HG02571 (cell line): ENCODE data around the gene KIF4B.
"Not testable (repeated sequence)": the region's sequence is repeated elsewhere in the genome, so short reads cannot be mapped to it uniquely, and the experiment has no call there.

ENCODE experiments used
- ATAC-seq: cut with Tn5 transposase; IDR thresholded peaks from one replicate; pipeline ENCODE4 v1.9.1; 2021; ENCODE audit warnings: mild to moderate bottlenecking, moderate library complexity; ENCODE audit not compliant: unreplicated experiment

Gene KIF4B

GRCh38 chr5:155013526-155013925, at the start of gene KIF4B:
KIF4B (plus strand) TSS chr5:155013755; CDS start chr5:155013860, 105 bp downstream.
- no peak for ATAC-seq

DNA sequence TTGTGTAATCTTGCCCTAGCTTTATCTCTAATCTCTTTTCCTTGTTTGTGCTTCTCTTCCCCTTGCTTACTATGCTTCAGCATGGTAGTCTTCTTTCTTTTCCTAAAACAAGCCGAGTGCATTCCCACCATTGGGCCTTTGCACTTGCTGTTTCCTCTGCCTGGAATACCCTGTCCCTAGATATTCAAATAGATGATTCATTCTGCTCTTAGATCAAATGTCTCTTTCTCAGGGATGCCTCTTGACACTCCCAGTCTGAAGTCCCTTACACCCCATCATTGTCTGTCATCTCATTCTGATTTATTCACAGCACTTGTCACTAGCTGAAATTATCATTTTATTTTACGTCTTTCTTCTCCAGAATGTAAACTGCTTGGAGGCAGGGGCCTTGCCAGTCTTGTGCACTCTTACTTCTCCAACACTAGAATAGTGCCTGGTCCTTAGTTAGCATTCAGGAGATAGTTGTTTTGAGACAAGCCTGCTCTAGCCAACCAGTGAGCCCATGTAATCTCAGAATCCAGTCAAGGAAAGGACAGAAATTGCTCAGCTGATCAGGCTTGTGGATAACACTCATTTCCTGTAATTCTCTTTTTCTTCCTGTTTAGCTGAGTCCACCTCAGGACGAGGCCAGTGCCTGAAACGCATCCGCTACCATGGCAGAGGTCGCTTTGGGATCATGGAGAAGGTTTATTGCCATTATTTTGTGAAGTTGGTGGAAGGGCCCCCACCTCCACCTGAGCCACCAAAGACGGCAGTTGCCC, 47.3 kb upstream of the KIF4B start:
- no peak for ATAC-seq

DNA sequence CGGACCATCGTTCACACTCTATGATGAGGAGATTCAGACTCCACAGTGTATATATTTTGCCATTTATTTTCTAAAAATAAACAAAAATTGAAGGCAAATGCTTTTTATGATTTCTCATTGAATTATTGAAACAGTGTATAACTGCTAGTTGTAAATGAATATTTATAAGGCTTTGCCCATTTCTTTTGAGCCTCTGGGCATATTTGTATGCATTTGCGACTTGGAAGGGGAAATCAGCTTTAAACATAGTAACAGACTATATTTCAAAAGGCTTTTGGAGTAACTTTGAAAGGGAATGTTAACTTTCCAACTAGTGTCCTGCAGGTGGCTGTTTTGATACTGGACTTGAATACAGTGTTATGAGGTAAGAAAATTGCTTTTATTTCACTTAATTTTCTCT, 46.7 kb upstream of the KIF4B start:
- ATAC-seq = no peak

GRCh38 chr5:154967421-154968024, 46.0 kb upstream of the KIF4B start:
- no peak for ATAC-seq

DNA sequence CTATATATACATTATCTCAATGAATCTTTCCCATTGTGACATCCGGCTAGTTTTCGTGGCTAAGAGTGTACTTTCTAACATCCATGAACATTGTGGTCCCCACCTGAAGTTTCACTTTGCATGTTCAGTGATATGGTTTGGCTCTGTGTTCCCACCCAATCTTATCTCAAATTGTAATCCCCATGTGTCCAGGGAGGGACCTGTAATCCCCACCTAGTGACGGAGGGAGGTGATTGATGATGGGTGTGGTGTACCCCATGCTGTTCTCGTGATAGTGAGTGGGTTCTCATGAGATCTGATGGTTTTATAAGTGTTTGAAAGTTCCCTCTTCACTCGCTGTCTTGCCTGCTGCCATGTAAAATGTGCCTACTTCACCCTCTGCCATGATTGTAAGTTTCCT, 44.6 kb upstream of the KIF4B start:
- ATAC-seq = no peak

DNA sequence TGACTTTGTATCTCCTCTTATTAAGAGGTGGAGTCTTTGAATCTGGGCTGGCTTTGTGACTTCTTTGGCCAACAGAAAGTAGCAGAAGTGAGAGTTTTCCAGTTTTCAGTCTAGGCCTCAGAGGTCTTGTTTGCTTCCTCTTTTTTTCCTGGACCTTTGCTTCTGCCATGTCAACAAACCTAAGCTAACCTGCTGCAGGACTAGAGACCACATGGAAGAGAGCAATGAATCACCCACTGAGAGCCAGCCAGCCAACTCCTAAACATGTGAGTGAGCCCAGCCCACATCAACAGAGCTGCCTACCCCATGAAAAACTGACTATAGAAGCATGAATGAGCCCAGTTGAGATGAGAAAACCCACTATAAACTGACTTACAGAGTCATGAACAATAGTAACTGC, 42.8 kb upstream of the KIF4B start:
- ATAC-seq = no peak

DNA sequence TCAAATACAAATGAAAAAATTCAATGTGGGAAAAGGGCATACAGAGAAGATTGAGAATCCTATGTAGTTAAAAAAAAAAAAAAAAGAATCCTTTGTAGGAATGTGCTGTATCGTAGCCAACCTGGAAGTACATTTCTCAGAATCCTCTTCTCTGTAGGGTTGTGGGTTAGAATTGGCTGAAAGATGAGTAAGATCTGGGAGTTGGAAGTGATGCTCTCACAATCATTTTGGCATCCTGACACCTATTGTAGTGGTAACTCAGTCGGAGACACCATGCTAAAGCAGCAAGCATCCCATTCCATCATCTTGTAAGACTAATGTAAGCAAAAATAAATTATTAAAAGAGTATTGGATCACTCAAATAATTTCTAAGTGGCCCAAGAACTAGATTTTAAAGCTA, 42.1 kb upstream of the KIF4B start:
- no peak for ATAC-seq

- no peak for ATAC-seq
Observed at GRCh38 chr5:154972476-154973080, 41.0 kb upstream of the KIF4B start.

- not testable (repeated sequence) for ATAC-seq
Observed at GRCh38 chr5:154976082-154976481, 37.5 kb upstream of the KIF4B start.

- ATAC-seq = no peak
Observed at GRCh38 chr5:154977409-154977808, 36.1 kb upstream of the KIF4B start.

DNA sequence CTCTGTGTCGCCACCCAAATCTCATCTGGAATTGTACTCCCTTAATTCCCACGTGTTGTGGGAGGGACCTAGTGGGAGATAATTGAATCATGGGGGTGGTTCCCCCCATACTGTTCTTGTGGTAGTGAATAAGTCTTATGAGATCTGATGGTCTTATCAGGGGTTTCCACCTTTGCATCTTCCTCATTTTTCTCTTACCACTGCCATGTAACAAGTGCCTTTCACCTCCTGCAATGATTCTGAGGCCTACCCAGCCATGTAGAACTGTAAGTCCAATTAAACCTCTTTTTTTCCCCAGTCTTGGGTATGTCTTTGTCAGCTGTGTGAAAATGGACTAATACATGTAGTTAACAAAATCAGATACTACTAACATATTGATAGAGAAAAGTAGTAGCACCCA, 35.3 kb upstream of the KIF4B start:
- not testable (repeated sequence) for ATAC-seq

GRCh38 chr5:154984946-154985516, 28.5 kb upstream of the KIF4B start:
- ATAC-seq = no peak

DNA sequence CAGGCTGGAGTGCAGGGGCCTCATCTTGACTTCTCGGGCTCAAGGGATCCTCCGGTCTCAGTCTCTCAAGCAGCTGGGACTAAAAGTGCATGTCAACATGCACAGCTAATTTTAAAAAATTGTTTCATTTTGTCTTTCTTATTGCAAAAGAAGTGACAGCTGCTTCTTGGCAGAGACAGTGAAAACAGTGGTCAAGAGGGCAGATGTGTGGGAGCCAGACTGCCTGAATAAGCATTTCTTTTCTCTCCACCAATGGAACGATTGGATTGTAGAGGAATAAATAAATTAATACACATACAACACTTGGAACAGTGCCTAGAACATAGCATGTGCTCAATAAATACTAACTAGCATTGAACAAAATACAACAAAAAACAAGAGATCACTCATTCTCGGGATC, 27.4 kb upstream of the KIF4B start:
- ATAC-seq = no peak

GRCh38 chr5:154989626-154990025, 23.9 kb upstream of the KIF4B start:
- no peak for ATAC-seq

DNA sequence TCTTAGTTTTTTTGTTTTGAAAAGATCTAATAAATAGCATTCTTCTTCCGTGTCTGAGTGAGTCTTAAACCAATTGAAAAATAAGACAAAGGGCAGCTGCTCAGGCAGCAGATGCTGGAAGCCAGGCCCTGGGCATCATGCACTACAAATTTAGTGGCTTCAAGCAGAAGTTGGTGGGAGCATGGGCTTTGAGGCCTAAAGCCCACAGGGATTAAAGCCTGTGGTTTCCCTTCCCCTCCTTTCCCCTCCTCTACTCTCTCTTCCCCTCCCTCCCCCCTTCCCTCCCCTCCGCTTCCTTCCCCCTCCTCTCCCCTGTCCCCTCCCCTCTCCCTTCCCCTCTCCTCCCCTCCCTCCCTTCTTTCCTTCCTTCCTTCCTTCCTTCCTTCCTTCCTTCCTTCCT, 20.1 kb upstream of the KIF4B start:
- ATAC-seq = no peak

DNA sequence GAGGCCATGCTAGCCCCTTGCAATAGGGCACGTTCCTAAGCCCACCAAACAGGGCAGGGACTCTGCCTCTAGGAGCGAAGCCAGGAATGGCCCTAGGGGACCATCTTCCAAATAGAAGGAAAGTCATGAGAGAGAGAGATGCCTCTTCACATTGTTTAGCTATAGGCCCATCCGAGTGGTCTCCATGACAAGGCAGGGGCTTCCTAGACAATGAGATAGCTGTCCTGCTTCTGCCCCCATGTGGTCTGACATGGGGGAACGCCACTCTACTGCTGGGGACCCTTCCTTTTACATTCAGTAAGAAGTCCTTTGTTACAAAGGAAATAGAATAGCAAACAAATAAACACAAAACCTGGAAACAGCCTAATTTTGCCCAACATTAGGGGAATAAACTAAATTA, 17.9 kb upstream of the KIF4B start:
- no peak for ATAC-seq

DNA sequence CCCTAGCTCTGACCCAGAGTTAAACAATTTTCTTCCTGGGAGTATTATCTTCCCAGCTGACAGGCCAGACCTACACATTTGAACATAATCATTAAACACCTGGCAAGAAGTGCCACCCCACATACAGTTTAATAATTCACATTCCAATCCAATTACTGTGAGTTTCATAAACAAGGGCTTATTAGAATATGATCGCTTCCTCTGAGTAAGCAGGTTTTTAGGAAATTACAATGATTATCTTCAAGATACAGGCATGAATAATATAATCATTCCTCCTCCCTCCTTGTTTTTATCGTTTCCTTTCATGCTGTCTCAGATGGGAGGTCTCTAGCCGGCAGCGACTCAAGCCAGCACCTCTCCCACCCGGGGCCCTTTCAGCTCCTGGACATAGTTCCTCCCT, 15.8 kb upstream of the KIF4B start:
- ATAC-seq = no peak

- no peak for ATAC-seq
Observed at GRCh38 chr5:154999865-155000264, 13.7 kb upstream of the KIF4B start.

GRCh38 chr5:155001523-155001922, 12.0 kb upstream of the KIF4B start:
- no peak for ATAC-seq

- ATAC-seq = not testable (repeated sequence)
Observed at GRCh38 chr5:155002722-155003121, 10.8 kb upstream of the KIF4B start.

DNA sequence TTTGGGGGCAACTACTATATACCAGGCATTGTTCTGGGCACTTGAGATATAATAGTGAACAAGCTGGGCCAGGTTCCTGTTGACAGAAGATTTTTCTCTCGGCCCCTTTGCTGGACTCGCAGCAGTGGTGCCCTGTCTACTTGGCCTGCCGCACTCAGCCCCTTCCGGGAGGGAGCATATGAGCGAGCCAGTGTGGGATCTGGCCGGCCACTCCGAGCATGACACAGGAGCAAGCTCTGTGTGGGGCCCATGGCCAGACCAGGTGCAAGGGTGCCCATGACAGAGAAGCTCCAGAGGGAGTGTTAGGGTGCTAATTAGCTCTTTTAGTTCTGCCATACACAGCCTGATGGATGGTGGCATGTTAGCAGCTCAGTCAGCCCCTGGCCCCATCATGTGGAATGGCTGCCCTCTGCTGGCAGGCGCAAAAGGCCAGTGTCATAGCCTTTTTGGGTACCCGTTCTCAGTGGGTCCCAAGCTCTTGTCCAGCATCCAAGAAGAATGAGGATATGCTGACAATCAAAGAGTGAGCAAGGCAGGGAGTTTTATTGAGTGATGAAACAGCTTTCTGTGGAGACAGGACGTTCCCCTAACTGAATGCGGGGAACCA, 9.3 kb upstream of the KIF4B start:
- no peak for ATAC-seq
